ENCODE measurements around the gene CFAP299.
"Not testable (repeated sequence)": the region's sequence is repeated elsewhere in the genome, so short reads cannot be mapped to it uniquely, and the experiment has no call there.

The CFAP299 gene

GRCh38 chr4:80614319-80614718 is 278.8 kb downstream of the CFAP299 start:
- no peak for DNase-seq

- DNase-seq, result no peak
Measured at GRCh38 chr4:80615099-80615498, 279.6 kb downstream of the CFAP299 start.

GRCh38 chr4:80619070-80619674 is 283.6 kb downstream of the CFAP299 start:
- DNase-seq, result no peak

GRCh38 chr4:80631861-80632260 is 296.3 kb downstream of the CFAP299 start:
- no peak for DNase-seq

- no peak for DNase-seq
Measured at GRCh38 chr4:80637190-80637589, 301.7 kb downstream of the CFAP299 start.

GRCh38 chr4:80646061-80646460 is 310.5 kb downstream of the CFAP299 start:
- DNase-seq, result no peak

- no peak for DNase-seq
Measured at GRCh38 chr4:80655662-80656061, 320.1 kb downstream of the CFAP299 start.

GRCh38 chr4:80670118-80670517 is 334.6 kb downstream of the CFAP299 start:
- not testable (repeated sequence) for DNase-seq

- DNase-seq, result no peak
Measured at GRCh38 chr4:80678413-80678812, 342.9 kb downstream of the CFAP299 start.

GRCh38 chr4:80680934-80681333 is 345.4 kb downstream of the CFAP299 start:
- no peak for DNase-seq

GRCh38 chr4:80685214-80685613 is 349.7 kb downstream of the CFAP299 start:
- no peak for DNase-seq

GRCh38 chr4:80687736-80688135 is 352.2 kb downstream of the CFAP299 start:
- not testable (repeated sequence) for DNase-seq

- DNase-seq, result no peak
Measured at GRCh38 chr4:80694171-80694570, 358.6 kb downstream of the CFAP299 start.

- no peak for DNase-seq
Measured at GRCh38 chr4:80705311-80705710, 369.8 kb downstream of the CFAP299 start.

GRCh38 chr4:80709082-80709869 is 373.7 kb downstream of the CFAP299 start:
- DNase-seq, result peak in 1 of 2 donors; percentile 3

GRCh38 chr4:80710748-80711451 is 375.4 kb downstream of the CFAP299 start:
- no peak for DNase-seq

GRCh38 chr4:80711956-80712355 is 376.4 kb downstream of the CFAP299 start:
- no peak for DNase-seq

GRCh38 chr4:80713409-80713808 is 377.9 kb downstream of the CFAP299 start:
- no peak for DNase-seq

- no peak for DNase-seq
Measured at GRCh38 chr4:80717204-80717603, 381.7 kb downstream of the CFAP299 start.

GRCh38 chr4:80726471-80726870 is 390.9 kb downstream of the CFAP299 start:
- DNase-seq, result no peak

GRCh38 chr4:80730158-80730557 is 394.6 kb downstream of the CFAP299 start:
- DNase-seq, result no peak

GRCh38 chr4:80731436-80731835 is 395.9 kb downstream of the CFAP299 start:
- DNase-seq, result no peak

GRCh38 chr4:80732010-80732409 is 396.5 kb downstream of the CFAP299 start:
- no peak for DNase-seq

- DNase-seq, result no peak
Measured at GRCh38 chr4:80740375-80740774, 404.8 kb downstream of the CFAP299 start.

Data from CD4-positive, alpha-beta T cell treated with Interleukin-4 for 1 hour (primary cell).